Fibroblast of mammary gland (primary cell): ENCODE data around the gene IL1RAPL1.
A peak's percentile ranks its signal among the peaks of the same experiment; 100 is the strongest.

Experiments
- DNase-seq: peaks from one replicate; pipeline ENCODE4 v3.0.0-alpha.2; 2010; ENCODE audit warnings: low read depth
- H3K4me3 ChIP-seq: 2 replicates; pipeline ENCODE4 v1.5.1; 2011; ENCODE audit warnings: low read depth, mild to moderate bottlenecking, low read length, moderate library complexity; ENCODE audit not compliant: control insufficient read depth
- CTCF ChIP-seq: conservative IDR thresholded peaks from 2 replicates; pipeline ENCODE4 v1.5.1; 2011; ENCODE audit warnings: low read depth, low read length, inconsistent platforms; ENCODE audit not compliant: control insufficient read depth, insufficient read depth

IL1RAPL1 gene

DNA sequence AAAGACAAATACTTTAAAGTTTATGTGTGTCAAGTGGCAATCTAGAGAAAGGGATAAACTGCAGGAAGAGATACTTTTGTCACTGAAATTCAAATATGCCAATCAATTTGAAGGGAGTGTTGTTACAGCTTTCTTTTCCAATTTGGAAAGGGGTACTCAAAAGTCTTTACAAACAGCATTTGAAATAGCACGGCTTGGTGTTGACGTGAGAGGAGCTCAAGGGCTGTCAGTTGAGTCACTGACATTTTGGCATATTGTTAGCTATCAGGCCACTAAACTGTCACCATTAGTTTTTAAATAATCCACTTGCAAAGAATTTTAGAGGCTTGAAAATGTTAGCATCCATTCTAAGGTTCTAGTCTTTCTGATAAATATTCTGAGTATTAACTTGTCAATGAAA is 698.4 kb downstream of the IL1RAPL1 start:
- no peak for DNase-seq
- TF ChIP-seq CTCF = no peak

DNA sequence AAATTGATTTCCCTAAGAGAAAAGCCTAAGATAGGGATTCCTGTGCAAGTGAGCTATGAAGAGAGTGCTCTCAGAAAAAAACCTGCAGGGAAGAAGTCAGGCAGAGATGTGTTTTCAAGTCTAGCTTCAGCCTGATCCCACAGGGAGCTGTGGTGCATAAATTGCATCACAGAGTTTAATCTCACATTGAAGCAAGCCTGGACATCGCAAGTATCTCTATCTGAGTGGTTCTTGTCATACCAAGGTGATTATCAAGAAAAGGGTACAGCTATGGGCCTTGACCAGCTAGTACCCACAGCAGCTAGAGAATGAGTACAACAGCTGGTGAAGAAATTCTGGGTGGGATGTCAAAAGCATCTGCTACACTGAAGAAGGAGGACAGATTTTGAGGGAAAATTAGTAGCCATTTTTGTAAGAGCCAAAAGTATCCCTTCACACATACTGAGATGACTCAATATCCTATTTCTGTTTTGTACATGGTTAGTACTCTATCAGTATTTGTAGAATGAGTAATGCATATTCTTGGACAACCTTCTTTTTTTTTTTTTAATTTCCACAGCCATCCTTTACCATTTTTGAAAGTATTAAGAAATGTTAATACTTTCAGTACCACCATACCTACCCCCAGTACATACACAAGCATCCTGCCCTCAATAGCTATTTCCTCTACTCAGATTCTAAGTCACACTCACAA is 708.9 kb downstream of the IL1RAPL1 start:
- no peak overlapping the region for H3K4me3 ChIP-seq
- TF ChIP-seq CTCF = no peak
- DNase-seq = peak; percentile 59

More for the DNA sequence above, 698.4 kb downstream of the IL1RAPL1 start:
- H3K4me3 ChIP-seq = no peak overlapping the region

DNA sequence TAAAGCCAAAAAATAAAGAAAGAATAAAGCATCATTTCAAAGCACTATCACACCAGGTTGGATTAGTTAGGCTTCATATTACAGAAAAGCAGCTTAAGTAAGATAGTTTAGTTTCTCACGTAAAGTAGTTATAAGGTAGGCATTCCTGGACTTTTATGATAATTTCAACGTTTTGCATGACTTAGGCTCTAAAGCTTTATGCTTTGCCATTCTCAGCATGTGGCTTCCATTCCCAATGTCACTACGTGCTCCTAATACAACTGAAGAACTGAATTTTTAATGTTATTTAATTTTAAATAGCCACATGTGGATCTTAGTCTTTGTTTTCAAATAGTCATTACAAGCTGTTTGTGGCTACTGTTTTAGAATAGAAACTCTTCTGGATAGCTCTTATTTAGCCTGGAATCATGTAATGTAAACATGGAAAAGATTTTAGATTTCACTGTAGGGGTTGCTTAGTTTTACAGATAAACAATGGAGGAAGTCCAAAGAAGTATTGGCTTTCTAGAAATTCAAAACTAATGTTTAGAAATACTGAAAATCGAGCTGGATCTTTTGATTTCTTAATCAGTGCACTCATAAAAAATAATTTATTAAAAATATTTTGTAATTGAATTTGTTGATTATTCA is 710.0 kb downstream of the IL1RAPL1 start:
- no peak overlapping the region for H3K4me3 ChIP-seq
- DNase-seq = no peak
- TF ChIP-seq CTCF = no peak

- H3K4me3 ChIP-seq = no peak overlapping the region
- TF ChIP-seq CTCF = no peak
- peak; percentile 36 for DNase-seq
These were observed 712.4 kb downstream of the IL1RAPL1 start for GRCh38 chrX:29299684-29300083.

DNA sequence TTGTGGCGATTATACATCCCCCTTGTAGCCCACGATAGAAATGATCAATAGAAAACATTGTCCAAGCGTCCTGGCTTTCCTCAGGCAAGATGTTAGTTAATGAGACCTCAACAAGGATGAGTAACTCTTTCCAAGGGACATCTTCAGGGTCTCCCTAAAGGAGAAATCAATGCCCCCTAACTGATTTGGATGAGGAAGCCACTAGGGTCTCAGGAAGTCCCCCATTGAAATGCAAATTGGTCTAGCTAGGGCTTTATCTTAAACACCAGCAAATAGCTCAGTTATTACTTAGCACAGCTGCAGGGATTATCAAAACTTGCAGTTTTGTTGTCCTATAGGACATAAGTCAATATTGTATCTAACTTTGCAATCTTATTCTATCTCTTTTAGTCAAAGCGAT is 721.5 kb downstream of the IL1RAPL1 start:
- no peak for TF ChIP-seq CTCF
- no peak for DNase-seq
- H3K4me3 ChIP-seq = no peak overlapping the region

- DNase-seq = no peak
- no peak overlapping the region for H3K4me3 ChIP-seq
- no peak for TF ChIP-seq CTCF
These were observed 728.7 kb downstream of the IL1RAPL1 start for GRCh38 chrX:29315931-29316330.
